Lower leg skin (tissue), 4 donors: ENCODE measurements around the gene RAC3. TPM values are rescaled to one million over a fixed set of nuclear protein-coding genes. Genes with fewer than 3 reads are reported as not detected.
"Not testable (repeated sequence)": the region's sequence is repeated elsewhere in the genome, so short reads cannot be mapped to it uniquely, and the experiment has no call there.

Source experiments
- DNase-seq, 2 donors: peaks; one replicate each; pipeline ENCODE4 v3.0.0-alpha.2; 2019; ENCODE audit warnings: low spot score in 2 of 2
- H3K4me3 ChIP-seq: fragments of 200-600 bp; sonication (generic); 2 replicates; pipeline ENCODE4 v1.5.1; 2017; ENCODE audit warnings: mild to moderate bottlenecking, low read depth; ENCODE audit not compliant: poor library complexity, severe bottlenecking
- CTCF ChIP-seq, 3 donors: fragments of 450-650 bp; IDR thresholded peaks; one replicate each; pipeline ENCODE4 v1.5.1; 2016; ENCODE audit warnings: antibody characterized with exemption in 3 of 3, mild to moderate bottlenecking in 3 of 3, moderate library complexity in 2 of 3
- POLR2A ChIP-seq, 2 donors: fragments of 450-650 bp; IDR thresholded peaks; one replicate each; pipeline ENCODE4 v1.6.1; 2016 to 2017; ENCODE audit warnings: antibody characterized with exemption in 2 of 2, mild to moderate bottlenecking in 1 of 2, moderate library complexity in 1 of 2
- WGBS, 2 donors: methylation state at CpG; one replicate each; pipeline ENCODE4 v1.1.5; 2018; 5-methylcytosine and 5-hydroxymethylcytosine counted together
- intact Hi-C: fragments of 100-400 bp; cut with DNase I; formaldehyde crosslinking; loops from one replicate; pipeline ENCODE4 v1.15.0; 2023; ENCODE audit warnings: low total_unique reads
- total RNA-seq, 4 donors: library from RNA; depleted of rRNA; stranded (reverse); fragments of >200 nt; gene quantifications; one replicate each; pipeline ENCODE4 v1.1.0, GENCODE V29; 2016

RAC3 gene
- total RNA-seq, 4 donors from 2014 or later: 8.2 to 16.8 (median 10.0) TPM

GRCh38 chr17:82035488-82035887 lies 4.0 kb downstream of the RAC3 start:
- DNase-seq: no peak
- 85 to 91% methylated on average over 8 of the region's 8 CpGs for WGBS, 2 donors
- TF ChIP-seq CTCF (IDR thresholded peaks at IDR 0.05): no peak
- TF ChIP-seq POLR2A (IDR thresholded peaks at IDR 0.05): no peak
- intact Hi-C loops: no loop called here
- H3K4me3 ChIP-seq: no peak overlapping the region

GRCh38 chr17:82035956-82036633 lies 4.6 kb downstream of the RAC3 start:
- DNase-seq: no peak

GRCh38 chr17:82036634-82037091 lies 5.2 kb downstream of the RAC3 start:
- WGBS, 2 donors: 29 to 37% methylated on average over 20 to 23 of the region's 23 CpGs
- DNase-seq: no peak
- intact Hi-C loops: no loop called here
- peak overlapping the region; percentile 34 for H3K4me3 ChIP-seq
- TF ChIP-seq CTCF (IDR thresholded peaks at IDR 0.05): no peak
- TF ChIP-seq POLR2A (IDR thresholded peaks at IDR 0.05): no peak

More at GRCh38 chr17:82035956-82036633, 4.6 kb downstream of the RAC3 start:
- H3K4me3 ChIP-seq: no peak overlapping the region
- TF ChIP-seq POLR2A (IDR thresholded peaks at IDR 0.05) (no peak), CTCF (IDR thresholded peaks at IDR 0.05) (no peak)
- WGBS, 2 donors: 74 to 81% methylated on average over 13 to 17 of the region's 20 CpGs
- intact Hi-C loops: no loop called here

- peak; percentile 98 to 99 for DNase-seq
- peak in 1 of 2 donors; percentile 79 for TF ChIP-seq POLR2A (IDR thresholded peaks at IDR 0.05)
- peak in 1 of 3 donors; percentile 66 for TF ChIP-seq CTCF (IDR thresholded peaks at IDR 0.05)
- WGBS, 2 donors: 1% methylated on average over 37 to 58 of the region's 92 CpGs
- peak within 1 kb of the TSS; percentile 34 for H3K4me3 ChIP-seq
- intact Hi-C loops: no loop called here
Observed at GRCh38 chr17:82037092-82037888, 5.8 kb downstream of the RAC3 start, which contains the start of gene DCXR. Gene DCXR (minus strand): TSS chr17:82037697. CDS start chr17:82037682, 15 bp downstream.

GRCh38 chr17:82037889-82038195 lies 6.4 kb downstream of the RAC3 start:
- TF ChIP-seq CTCF (IDR thresholded peaks at IDR 0.05): no peak
- intact Hi-C loops: no loop called here
- WGBS, 2 donors: 4% methylated on average over 10 of the region's 10 CpGs
- DNase-seq: no peak
- no peak overlapping the region for H3K4me3 ChIP-seq

GRCh38 chr17:82038796-82039409 lies 7.4 kb downstream of the RAC3 start:
- H3K4me3 ChIP-seq, intact Hi-C loops, DNase-seq: not testable (repeated sequence)
- WGBS, 2 donors: 85% methylated on average over 16 of the region's 16 CpGs
